GM21367 (cell line): ENCODE data around the gene ST3GAL3.

ENCODE experiments used
- ATAC-seq: cut with Tn5 transposase; IDR thresholded peaks from one replicate; pipeline ENCODE4 v1.9.1; 2021; ENCODE audit not compliant: unreplicated experiment

Gene ST3GAL3

DNA sequence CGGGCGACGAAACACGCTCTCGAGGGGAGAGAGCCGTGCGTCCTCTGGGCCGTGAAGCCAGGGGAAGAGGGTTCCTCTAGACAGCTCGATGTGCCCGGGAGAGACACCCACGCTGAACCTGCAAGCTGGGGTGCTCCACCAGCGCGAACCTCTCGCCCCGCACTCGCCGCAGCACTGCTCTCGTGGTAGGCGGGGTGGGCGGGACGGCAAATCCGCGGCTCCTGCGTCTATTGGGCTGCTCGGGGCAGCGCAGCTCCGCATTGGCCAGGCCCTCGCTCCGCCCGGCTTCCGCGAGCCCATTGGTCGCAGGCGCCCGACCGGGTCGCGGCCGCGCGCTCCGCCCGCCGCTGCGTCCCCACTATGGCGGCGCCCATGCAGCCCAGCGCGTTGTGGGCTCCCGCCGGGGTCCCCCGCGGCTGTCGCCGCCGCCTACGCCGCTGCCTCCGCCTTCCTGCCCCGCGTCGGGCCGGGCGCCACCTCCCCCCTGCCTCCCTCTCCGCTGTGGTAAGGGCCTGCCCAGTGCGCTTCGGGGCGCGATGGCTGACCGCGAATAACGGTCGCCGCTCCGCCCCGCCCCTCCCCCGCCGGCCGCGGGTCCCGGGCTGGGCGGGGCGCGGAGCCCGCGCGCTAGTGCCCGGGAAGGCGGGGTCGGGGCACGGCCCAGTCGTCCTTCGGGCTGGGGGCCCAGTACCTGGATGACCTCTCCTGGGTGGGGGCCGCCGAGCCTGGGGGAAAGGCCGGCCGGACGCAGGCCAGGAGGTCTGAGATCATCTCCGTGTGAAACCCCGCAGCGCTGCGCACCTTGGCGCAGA, at the start of gene ST3GAL3:
ST3GAL3 (plus strand) TSS at position 347 of the 812 bp plus-strand sequence. CDS start 28,727 bp downstream, outside the sequence.
- peak; percentile 85 for ATAC-seq

DNA sequence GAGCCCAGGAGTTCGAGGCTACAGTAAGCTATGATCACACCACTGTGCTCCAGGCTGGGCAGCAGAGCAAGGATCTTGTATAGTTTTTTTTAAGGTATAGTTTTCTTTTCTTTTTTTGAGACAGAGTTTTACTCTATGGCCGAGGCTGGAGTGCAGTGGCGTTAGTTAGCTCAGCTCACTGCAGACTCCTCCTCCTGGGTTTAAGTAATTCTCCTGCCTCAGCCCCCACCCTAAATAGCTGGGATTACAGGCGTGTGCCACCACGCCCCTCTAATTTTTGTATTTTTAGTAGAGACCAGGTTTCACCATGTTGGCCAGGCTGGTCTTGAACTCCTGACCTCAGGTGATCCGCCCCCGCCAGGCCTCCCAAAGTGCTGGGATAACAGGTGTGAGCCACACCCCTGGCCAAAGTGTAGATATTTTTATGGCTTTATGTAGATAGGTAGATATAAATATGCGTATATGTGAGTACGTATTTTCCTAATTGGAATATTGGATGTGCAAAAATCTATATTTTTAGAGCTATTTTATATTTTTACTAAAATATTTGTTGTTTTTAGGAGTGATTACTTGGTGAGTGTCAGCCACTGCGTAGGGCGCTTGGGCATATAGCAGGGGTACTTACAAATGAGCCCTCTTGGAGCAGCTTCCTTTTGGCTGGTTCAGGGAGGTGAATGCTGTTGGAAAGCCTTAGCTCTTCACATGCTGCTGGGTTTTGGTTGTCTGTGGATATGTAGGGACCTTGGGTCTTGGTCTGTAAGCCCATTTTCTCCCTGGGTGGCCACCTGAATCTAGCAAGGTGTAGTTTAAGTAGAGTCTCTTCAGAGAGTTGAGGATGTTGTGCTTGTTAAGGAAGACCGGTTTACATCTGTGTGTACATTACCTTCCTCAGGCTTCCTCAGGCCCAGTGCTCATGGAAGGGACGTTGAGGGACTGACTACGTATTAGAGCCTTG, 47.8 kb upstream of the ST3GAL3 start:
- ATAC-seq, result no peak

GRCh38 chr1:43660355-43660754, 47.0 kb upstream of the ST3GAL3 start:
- ATAC-seq, result no peak

DNA sequence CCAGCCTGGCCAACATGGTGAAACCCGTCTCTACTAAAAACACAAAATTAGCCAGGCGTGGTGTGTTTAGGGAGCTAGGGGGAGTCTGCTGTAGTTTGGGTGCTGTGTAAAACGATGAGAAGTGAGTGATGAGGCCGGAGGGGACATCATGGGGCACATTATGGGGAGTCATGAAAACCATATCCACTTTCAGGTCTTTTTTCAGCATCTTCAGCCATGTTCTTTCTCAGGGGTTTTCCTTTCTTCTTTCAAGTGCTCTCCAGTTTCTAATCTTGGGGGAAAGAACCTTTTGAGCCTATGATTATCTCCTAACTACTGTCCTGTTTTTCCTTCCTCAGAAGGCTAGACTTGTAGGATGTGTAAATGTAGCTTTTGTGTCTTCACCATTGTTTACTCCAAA, 43.0 kb upstream of the ST3GAL3 start:
- no peak for ATAC-seq

DNA sequence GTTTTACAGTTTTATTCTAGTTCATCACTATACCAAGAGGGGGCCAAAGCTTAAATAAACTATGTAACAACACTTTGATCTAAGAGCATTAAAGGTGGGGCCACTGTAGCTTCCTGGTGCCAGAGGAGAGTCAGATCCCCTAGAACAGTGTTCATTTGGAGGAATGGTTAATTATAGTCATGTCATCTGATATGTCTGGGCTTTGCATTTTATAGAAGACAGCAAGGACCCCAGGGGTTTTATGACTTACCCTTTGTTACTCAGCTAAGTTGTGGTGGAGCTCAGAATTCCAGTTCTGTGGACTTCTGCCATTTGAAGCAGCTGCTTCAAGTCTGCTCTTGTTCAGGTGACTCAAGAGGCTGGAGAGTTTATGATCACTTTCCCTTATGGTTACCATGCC, 40.7 kb upstream of the ST3GAL3 start:
- no peak for ATAC-seq

GRCh38 chr1:43668956-43669355, 38.4 kb upstream of the ST3GAL3 start:
- no peak for ATAC-seq

GRCh38 chr1:43669878-43670277, 37.5 kb upstream of the ST3GAL3 start:
- ATAC-seq, result no peak

GRCh38 chr1:43671193-43671592, 36.1 kb upstream of the ST3GAL3 start:
- no peak for ATAC-seq

- ATAC-seq, result no peak
These were observed 35.6 kb upstream of the ST3GAL3 start for GRCh38 chr1:43671626-43672330.

DNA sequence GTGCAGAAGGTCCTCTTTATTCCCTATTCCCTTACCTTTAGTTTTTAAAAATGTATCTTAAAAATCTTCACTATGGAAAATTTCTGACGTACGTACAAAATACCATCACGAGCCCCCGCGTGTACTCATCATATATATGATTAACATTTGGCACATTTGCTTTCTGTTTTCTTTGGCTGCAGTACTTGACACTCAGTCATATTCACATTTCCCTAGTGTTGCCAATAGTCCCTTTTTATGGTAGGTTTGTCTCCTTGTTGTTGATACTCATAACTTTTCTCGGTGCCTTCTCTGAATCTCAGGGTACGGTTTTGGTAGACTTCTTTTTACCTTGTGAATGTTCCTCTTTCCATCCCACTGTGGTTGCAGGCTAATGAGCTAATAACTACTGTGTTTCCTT, 34.1 kb upstream of the ST3GAL3 start:
- no peak for ATAC-seq

DNA sequence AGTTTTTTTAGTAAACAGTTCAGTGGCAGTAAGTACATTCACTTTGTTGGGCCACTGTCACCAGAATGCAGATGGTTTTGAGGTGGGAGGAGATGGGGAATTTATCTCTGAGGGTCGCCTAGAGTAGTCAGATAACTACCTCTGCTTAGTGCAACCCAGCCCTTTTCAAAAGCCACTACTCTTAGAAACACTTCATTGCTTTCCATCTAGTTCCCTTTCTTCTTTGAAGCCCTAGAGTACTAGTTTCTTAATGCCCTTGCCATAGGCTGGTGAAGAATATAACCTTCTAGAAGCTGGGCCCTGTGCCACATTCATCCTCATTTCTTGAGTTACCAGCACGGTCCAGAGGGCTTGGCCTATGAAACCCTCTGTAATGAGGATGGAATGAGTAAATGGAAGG, 28.4 kb upstream of the ST3GAL3 start:
- ATAC-seq, result no peak

DNA sequence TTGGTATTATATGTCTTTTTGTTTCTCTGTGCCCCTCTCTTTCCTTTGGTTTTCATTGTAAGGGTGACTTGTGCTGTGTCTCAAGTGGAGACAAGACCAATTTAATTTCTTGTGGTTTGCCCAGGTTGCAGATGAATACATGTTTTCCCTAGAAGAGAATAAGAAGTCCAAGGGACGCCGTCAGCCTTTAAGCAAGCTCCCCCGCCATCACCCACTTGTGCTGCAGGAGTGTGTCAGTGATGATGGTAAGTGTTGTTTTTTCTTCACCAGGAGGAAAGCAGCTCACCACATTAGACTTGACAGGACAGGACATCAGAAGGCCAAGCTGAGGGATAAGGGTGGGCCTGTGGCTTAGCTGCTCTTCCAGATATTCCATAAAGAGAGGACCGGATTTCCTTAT, 23.8 kb upstream of the ST3GAL3 start:
- ATAC-seq, result no peak

- no peak for ATAC-seq
These were observed 20.5 kb upstream of the ST3GAL3 start for GRCh38 chr1:43686801-43687200.

DNA sequence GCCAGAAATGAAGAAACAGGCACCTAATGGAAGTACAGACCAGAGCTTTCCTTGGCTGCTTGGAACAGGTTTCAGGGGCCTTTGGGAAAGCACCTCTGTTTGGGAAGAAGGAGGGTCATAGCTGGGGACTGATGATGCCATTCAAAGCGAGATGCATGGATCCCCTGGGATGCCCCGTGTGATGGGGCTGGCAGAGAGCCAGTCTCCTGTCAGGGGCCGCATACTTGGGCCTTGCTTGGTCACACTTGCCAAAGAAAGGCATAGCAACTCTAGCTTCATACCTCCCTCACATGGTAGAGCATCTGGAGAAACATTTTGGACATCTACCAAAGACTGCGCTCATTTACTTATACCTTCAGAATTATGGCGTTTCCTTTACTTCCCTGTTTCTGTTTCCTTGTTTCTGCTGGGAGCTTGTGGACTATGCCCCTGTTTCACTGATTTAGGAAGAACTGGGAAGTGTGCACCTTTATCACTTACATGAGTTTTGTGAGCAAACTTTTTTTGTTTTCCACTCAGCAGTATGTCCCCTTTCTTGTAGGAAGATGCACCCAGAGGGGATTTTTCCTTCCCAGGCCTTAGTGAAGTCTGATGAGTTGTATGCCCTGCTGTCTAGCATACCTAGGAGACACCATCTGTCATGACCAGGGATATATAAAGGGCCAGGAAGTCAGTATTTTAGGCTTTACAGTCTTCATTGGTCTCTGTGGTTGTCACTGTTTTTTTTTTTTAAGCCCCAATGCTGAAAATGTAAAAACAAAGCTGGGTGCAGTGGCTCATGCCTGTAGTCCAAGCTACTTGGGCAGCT, 19.8 kb upstream of the ST3GAL3 start:
- no peak for ATAC-seq

DNA sequence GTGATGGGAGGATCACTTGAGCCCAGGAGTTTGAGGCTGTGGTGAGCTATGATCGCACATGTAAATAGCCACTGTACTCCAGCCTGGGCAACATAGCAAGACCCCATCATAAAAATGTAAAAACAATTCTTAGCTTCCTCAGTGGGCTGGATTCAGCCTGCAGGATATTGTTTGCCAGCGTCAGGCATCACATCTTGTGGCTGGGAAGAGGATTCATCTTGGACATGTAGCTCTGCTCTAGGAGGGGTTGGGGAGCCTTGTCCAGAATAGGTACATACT, 19.3 kb upstream of the ST3GAL3 start:
- ATAC-seq, result no peak

- no peak for ATAC-seq
These were observed 18.7 kb upstream of the ST3GAL3 start for GRCh38 chr1:43688594-43689000.

- no peak for ATAC-seq
These were observed 18.0 kb upstream of the ST3GAL3 start for GRCh38 chr1:43689289-43689688.

DNA sequence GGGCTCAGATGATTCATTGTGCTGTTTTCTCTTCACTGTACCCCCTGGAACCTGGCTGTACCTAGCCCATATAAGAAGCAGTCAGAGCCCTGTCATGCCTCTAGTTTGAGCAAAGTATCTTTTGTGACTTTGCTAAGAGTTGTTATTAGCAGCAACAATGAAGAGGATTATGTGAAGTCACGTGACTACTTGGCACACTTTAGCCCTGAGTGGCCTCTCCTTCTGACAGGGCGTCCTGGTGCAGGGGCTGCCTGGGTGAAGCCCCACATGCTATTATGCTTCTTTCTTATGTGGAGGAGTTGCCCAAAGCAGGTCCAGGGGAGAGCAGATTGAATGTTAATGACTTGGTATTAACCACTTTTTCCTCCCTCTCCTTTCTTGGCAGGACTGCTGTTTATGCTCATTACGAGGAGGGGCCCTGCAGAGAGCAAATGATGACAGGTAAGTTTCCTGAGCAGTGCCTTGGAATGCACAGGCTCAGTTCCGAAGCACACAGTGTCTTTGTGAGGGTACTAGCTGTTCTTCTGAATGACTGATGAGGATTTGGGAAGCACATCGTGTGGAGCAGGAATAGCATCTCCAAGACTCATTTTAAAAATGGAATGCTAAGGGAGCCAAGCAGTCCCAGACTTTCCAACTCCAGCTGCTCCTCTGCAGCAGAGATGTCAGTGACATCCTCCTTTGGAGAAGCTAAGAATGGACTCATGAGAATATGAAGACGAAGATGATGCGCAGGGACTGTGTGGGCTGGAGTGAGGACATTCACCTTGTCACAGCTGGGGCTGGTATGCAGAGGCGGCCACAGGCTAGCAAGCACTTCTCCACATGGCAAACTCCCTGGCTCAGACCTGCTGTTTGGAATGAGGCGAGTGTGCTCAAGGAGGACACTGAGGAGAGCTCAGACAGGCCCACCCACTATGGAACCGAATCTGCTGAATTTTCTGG, 15.2 kb upstream of the ST3GAL3 start:
- ATAC-seq, result no peak

- no peak for ATAC-seq
These were observed 14.0 kb upstream of the ST3GAL3 start for GRCh38 chr1:43693371-43693770.

DNA sequence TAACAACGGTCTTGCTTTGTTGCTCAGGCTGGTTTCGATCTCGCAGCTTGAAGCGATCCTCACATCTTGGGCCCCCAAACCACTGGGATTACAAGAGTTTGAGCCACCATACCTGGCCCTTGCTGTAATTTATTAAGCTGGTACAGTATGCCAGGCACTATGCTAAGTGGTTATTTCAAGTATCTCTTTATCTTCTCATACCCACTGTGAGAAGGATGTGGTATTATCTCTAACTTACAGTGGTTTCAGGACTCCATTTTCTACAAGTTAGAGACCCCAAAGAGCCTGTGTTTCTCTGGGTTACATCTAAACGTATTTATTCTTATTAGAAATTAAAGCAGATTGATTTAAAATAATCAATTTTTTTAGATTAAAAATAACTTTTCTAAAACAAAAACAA, 8.1 kb upstream of the ST3GAL3 start:
- ATAC-seq, result no peak
